HG02981 (cell line): ENCODE measurements around the gene PIMREG.

Experiments
- ATAC-seq: cut with Tn5 transposase; IDR thresholded peaks from one replicate; pipeline ENCODE4 v1.9.1; 2021; ENCODE audit warnings: mild to moderate bottlenecking, moderate library complexity; ENCODE audit not compliant: unreplicated experiment

The PIMREG gene

GRCh38 chr17:6496640-6497441, 52.6 kb downstream of the PIMREG start:
- ATAC-seq, result no peak

- ATAC-seq, result no peak
These were observed 53.4 kb downstream of the PIMREG start for GRCh38 chr17:6497496-6498221.

GRCh38 chr17:6498356-6498755, 54.1 kb downstream of the PIMREG start:
- no peak for ATAC-seq

GRCh38 chr17:6498901-6499540, 54.8 kb downstream of the PIMREG start:
- no peak for ATAC-seq
